Neural progenitor cell (in vitro differentiated cells): Measurements from ENCODE around the gene ZNF618.

ENCODE experiments used
- EZH2phosphoT487 ChIP-seq: fragments of 200-600 bp; sonication (generic); IDR thresholded peaks from 2 replicates; pipeline ENCODE4 v1.6.1; 2017; ENCODE audit warnings: antibody characterized with exemption
- TF ChIP-seq, protein P1 (sequence below): fragments of 200-600 bp; sonication (generic); IDR thresholded peaks from 2 replicates; pipeline ENCODE4 v1.5.1; 2017; ENCODE audit warnings: antibody characterized with exemption, mild to moderate bottlenecking

DNA sequence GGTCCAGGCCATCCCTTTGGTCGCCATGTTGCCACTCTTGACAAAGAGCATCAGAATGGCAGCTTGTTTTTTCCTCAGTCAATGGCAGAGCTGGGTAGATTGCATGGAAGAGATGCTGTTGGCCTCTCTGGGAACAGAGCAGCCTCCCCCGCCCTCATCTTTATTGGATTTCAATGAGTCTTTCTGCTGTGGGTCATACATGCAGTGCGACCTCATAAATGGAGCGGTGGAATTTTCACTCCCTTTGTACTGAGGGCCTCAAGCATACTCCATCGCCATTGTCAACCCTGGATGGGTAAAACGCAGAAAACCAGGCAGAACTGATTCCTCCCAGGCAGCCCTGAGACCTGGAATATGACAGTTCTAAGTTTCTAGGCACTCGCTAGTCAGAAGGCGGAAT is 71.8 kb downstream of the ZNF618 start:
- TF ChIP-seq, protein P1, sequence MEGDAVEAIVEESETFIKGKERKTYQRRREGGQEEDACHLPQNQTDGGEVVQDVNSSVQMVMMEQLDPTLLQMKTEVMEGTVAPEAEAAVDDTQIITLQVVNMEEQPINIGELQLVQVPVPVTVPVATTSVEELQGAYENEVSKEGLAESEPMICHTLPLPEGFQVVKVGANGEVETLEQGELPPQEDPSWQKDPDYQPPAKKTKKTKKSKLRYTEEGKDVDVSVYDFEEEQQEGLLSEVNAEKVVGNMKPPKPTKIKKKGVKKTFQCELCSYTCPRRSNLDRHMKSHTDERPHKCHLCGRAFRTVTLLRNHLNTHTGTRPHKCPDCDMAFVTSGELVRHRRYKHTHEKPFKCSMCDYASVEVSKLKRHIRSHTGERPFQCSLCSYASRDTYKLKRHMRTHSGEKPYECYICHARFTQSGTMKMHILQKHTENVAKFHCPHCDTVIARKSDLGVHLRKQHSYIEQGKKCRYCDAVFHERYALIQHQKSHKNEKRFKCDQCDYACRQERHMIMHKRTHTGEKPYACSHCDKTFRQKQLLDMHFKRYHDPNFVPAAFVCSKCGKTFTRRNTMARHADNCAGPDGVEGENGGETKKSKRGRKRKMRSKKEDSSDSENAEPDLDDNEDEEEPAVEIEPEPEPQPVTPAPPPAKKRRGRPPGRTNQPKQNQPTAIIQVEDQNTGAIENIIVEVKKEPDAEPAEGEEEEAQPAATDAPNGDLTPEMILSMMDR = no peak
- TF ChIP-seq EZH2phosphoT487 = no peak
